ENCODE measurements around the gene ANOS1.
"Not testable (repeated sequence)": the region's sequence is repeated elsewhere in the genome, so short reads cannot be mapped to it uniquely, and the experiment has no call there.

Gene ANOS1

DNA sequence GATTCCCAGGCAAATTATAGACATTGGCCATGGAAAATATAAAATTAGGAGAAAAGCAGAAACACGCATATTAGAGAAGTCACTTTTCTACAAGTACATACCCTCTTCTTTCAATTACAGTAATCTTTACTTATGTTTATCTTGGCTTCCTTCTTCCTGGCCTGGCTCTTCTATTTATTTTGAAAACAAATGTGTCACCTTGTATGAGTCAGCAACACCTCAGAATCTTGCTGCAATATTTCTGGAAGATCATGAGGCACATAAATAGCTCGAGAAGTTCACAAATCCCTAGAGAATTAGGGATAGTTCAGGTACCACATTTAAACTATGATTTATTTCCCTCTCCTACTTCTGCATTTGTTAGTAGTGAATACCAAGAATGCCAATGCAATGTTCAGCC, 124.6 kb downstream of the ANOS1 start:
- DNase-seq (ENCODE audit: low read depth), result no peak

DNA sequence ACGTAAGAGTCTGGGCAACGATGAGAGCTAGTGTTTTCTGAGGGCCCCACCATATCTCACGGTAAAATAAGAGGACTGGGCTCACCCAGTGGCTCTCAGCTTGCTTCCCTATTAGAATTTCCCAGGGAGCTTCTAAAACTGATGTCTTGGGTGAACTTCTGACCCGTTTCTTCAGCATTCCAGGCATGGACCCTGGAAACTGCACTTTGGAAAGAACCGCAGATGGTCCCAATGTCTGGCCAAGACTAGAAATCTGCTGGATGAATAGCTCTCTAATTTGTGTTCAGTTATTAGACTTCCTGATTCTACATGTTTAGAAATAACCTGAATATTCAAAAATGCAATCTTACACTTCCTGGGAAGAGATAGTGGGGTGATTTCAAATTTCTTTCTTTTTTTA, 127.8 kb downstream of the ANOS1 start:
- DNase-seq (ENCODE audit: low read depth), result no peak

DNA sequence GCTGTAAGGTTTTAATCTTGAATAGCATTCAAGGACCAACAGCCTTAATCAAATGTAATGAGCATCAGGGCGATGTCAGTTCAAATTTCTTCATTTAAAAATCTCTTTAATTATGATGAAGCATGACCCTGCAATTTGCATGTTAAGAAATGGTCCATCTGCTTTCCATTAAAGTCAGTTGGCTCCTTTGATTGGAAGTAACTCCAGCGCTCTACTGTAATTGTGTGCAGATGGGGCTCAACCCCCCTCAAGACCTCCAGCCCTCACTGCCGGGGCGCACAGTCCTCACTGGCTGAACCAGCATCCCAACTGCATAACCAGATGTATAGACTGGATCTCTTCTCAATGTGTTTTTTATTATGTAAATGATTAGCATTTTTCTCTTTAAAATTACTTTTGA, 140.4 kb downstream of the ANOS1 start:
- no peak for DNase-seq (ENCODE audit: low read depth)

DNA sequence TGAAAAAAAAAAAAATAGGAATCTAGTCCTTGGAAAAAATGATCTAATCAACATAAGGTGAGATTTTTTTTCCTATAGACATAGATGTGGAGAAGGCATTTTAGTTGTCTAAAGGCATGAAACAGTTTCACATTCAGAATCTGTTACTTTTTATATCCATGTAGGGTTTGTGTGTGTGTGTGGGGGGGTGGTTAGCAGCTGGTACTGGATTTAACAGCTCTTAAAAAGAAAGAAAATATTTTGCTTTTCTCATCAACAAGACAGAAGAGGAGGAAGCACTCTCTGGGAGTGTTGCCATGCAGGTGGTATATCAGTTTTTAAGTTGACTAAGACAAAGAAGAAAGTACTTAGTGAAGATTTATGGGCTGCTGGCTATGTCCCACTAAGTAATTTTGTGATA, 145.0 kb downstream of the ANOS1 start:
- no peak for DNase-seq (ENCODE audit: low read depth)

DNA sequence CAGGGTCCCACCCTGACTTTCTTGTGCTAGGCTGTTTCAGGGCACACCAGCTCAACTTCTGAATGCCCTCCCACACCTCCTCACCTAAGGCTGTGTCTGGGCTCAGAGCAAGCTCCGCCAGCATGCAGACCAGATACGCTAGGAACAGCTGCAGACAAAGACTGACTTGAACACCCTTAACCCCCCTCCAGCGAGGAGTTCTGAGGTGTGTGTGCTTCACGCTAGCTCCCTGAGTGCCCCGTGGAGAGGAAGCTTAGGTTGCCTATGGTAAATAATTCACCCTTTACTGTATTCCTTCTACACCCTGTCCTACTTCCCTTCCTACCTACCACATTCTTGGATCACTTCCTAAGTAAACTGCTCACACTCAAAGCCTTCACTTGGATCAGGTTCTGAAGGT, 152.3 kb downstream of the ANOS1 start:
- DNase-seq (ENCODE audit: low read depth), result no peak

DNA sequence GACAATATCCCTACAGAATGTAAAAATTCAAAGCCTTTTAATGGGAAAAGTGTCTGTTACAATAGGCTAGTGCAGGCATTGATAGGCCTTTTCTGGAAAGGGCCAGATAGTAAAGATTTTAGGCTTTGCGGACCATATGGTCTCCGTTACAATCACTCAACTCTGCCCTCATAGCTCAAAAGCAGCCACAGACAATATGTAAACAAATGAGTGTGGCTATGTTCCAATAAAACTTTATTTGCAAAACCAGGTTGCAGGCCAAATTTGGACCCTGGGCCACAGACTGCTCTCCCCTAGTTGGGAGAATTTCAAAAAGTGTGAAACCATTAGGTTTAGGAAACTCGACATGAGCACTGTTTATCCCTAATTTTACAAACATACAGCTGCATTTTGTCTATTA, 155.1 kb downstream of the ANOS1 start:
- no peak for DNase-seq (ENCODE audit: low read depth)

DNA sequence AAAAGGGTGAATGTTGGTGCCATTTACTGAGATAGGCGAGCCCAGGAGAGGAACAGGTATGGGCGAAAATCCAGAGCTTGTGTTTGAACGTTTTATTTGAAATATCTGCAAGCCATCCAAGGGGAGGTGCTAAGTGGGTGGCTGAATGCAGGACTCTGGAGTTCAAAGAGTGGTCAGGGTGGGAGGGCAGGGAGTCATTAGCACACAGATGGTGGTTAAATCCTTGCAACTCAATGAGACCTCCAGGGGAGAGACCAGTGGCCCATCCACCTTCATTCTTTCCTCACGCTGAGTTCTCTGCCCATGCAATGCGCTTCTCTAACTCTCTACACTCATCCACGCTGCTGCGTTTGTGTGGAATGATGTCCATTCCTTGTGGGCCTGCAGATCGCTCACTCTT, 166.2 kb downstream of the ANOS1 start:
- no peak for DNase-seq (ENCODE audit: low read depth)

DNA sequence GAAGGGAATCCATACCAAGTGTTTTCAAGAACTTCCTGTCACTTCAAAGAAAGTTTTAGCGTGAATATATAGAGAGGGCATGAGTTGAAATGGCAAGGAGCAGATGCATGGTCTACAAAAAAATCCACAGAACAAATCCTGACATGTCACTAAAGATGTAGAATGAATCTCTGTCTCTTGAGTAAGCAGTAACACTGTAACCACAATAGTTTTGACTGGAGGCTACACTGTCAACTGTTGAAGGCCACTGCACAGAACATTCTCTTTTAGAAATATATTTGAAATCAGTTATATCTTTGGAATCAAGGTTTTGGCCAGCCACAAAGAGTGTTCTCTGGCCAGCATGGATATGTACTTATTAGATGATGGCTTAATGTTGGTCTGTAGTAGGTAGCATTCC, 183.5 kb downstream of the ANOS1 start:
- DNase-seq (ENCODE audit: low read depth), result no peak

DNA sequence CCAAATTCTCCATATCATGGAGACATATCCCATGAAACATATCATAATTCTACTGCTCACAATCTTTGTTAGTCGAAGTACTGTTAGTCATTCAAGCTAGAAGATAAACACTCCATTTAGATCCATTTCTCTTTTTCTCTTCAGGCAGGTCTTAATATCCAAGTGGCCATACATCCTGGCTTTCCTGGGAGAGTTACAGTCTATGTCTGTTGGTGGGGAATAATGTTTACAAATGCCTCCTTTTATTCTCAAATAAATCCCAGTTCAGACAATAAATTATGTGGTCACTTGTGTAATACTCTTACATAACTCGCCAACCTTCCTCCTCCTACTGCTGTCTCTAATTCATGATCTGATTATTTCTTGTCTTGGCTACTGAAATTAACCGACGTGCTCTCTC, 185.2 kb downstream of the ANOS1 start:
- no peak for DNase-seq (ENCODE audit: low read depth)

DNA sequence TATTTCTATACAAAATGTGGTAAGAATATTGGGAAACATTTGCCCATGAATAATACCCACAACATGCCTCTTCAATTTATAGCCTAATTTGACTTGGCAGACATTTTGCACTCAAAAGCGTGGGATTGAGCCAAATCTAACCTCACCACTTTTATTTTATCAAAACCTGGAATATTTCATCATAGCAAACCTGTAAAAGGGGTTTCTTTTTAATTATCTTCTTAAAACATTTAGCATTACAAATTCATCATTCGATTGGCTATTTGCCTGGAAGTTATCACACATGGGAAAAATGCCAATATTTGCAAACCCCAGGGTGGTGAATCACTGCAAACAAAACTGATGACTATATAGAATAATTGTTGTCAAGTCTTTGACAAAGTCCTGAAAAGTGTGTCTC, 211.1 kb downstream of the ANOS1 start:
- no peak for DNase-seq (ENCODE audit: low read depth)

DNA sequence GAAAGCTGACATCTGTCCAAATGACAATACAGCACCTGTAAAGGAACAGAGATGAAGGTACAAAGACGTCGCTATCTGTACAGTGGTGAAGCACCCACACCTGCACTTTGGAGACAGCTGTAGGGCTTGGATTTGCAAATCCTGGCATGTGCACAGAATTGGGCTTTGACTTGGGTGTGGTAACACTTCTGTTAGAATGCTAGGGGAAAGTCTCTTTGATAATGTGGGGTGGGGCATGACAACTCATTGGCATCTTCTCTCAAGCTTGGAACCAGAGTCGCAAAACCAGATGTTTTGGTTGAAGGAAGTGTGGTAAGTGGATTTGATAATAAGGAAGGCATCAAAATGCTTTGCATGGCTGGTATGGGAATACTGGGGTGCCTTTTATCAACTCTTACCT, 211.8 kb downstream of the ANOS1 start:
- no peak for DNase-seq (ENCODE audit: low read depth)

DNA sequence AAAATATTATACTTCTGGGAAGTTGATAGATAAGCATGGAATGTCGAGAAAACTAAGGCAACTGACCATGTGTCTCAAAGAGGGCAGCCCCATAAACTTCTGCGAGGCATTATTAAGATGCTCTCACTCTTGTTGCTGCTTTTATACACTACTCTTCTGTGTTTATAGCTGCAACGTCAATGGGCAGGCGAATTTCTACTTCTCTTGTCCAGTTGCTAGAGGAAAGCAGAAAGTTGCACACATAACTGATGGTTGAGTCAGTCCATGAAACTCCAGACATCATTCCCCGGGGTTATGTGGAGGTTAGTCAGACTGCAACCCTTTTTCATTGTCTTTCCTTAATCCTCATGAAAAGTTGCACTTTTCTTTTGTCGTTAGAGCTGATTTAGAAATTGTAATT, 227.5 kb downstream of the ANOS1 start:
- DNase-seq (ENCODE audit: low read depth), result peak; percentile 24

DNA sequence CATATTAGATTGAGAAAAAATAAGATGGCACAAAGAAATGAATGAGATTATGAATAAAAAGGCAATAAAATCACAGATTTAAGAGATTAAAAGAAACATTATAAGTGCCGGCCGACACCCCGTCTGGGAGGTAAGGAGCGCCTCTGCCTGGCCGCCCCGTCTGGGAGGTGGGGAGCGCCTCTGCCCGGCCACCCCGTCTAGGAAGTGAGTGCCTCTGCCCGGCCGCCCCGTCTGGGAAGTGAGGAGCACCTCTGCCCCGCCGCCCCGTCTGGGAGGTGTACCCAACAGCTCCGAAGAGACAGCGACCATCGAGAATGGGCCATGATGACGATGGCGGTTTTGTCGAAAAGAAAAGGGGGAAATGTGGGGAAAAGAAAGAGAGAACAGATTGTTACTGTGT, 229.8 kb downstream of the ANOS1 start:
- DNase-seq (ENCODE audit: low read depth), result not testable (repeated sequence)

DNA sequence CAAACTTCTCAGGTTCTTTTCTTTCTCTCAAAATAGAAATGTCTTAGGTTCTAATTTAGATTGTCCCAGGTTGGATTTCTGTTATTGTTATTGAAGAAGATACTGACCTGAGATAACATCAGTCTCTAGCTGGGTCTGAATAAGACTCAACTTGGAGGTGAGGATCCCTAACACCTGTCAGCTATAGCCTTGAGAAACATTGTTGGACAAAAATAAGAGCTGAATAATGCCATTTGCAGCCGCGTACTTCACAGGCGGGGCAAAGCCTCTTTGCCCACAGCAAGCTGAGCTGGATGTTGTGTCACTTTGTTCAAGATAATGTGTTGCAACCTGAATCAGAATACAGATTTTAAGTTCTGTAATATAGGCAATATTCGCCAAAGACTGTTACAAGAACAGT, 231.7 kb downstream of the ANOS1 start:
- DNase-seq (ENCODE audit: low read depth), result no peak

DNA sequence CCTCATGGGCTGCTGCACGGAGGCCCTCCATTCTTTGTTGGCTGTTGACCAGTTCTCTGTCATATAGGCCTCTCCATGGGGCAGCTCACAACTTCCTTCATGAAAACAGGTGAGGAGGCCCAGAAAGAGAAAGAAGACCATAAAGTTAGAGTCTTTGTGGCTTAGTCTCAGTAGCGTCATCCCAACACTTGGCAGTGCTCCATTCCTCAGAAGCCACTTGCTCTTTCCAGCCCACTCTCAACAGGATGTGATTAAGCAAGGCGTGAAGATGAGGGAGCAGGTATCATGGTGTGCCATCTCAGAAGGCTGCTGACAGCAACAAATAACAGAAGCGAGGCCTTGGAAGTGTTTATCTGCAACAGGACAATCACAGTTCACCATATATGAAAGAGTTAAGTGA, 236.9 kb downstream of the ANOS1 start:
- not testable (repeated sequence) for DNase-seq (ENCODE audit: low read depth)

DNA sequence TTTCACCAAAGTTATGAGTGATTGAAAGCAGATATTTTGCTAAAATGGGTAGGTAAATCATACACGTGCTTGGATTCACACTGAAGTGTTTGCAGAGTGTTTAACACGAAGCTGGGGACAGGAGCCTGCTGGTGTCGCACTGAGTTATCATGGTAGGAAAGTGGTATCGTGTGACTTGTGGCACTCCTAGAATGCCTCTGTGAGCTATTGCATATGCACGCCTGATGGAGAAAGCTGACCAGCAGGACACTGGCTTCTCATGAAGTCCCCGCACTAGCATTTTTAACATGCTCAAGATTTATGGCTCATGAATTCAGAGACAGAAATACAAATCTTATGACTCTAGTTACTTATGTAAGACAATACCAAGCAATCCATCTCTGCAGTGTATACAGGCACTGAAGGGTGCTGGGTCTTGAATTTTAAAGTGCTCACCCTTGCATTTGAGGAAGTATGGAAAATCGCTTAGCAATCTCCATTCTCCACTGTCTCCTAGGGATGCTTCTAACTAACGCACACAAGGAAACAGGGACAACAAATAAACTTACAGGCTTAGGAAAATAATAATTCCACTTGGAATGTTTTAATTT, 247.5 kb downstream of the ANOS1 start:
- DNase-seq (ENCODE audit: low read depth), result no peak
